Measurements from ENCODE around the gene DCLK2. TPM values are rescaled to one million over a fixed set of nuclear protein-coding genes. Genes with fewer than 3 reads are reported as not detected.

The DCLK2 gene
- total RNA-seq, 1 experiment from 2014 or later = 1.2 TPM

DNA sequence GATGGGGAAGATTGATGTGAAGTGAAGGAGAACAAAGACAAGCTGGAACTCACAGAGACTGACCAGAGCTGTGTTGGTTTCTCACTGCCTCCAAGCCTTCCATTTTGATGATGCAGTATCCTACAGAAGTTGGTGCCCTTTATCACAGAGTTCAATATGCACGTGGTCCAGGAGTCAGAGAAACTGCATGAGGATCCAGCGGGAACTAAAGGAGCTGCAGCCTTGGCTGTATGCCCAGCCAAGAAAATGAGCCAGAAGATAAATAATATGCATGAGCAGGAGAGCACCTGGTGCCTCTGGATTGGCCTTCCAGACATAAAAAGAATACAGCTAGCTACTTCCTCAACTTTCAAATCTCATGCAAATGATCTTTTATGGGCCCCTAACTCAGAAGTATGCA, 44.3 kb upstream of the DCLK2 start:
- peak; percentile 31 for DNase-seq

GRCh38 chr4:150037251-150037856, 40.9 kb upstream of the DCLK2 start:
- H3K79me2 ChIP-seq (ENCODE audit: low read length) = no peaks in the 10 kb centered on the region
- H3K9ac ChIP-seq (ENCODE audit: low read length) = no peak overlapping the region
- H3K4me2 ChIP-seq (ENCODE audit: low read length) = no peak overlapping the region
- no peaks in the 10 kb centered on the region for H3K9me3 ChIP-seq (ENCODE audit: low read length)
- H3K4me3 ChIP-seq (ENCODE audit: low read length) = no peak overlapping the region
- no TSS peak for BruUV-seq (replicated peaks)
- H3K9me2 ChIP-seq (replicated peaks; ENCODE audit: low read length) = no peaks in the 10 kb centered on the region
- ATAC-seq (no peak), DNase-seq (no peak)
- H4K20me1 ChIP-seq (ENCODE audit: low read length) = no peaks in the 10 kb centered on the region
- H3K27ac ChIP-seq (ENCODE audit: low read length) = no peak overlapping the region
- intact Hi-C loops (cut with micrococcal nuclease) = no loop called here
- no peak overlapping the region for H2AFZ ChIP-seq (ENCODE audit: low read length)
- TF ChIP-seq, protein P1, sequence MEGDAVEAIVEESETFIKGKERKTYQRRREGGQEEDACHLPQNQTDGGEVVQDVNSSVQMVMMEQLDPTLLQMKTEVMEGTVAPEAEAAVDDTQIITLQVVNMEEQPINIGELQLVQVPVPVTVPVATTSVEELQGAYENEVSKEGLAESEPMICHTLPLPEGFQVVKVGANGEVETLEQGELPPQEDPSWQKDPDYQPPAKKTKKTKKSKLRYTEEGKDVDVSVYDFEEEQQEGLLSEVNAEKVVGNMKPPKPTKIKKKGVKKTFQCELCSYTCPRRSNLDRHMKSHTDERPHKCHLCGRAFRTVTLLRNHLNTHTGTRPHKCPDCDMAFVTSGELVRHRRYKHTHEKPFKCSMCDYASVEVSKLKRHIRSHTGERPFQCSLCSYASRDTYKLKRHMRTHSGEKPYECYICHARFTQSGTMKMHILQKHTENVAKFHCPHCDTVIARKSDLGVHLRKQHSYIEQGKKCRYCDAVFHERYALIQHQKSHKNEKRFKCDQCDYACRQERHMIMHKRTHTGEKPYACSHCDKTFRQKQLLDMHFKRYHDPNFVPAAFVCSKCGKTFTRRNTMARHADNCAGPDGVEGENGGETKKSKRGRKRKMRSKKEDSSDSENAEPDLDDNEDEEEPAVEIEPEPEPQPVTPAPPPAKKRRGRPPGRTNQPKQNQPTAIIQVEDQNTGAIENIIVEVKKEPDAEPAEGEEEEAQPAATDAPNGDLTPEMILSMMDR (conservative IDR thresholded peaks at IDR 0.05; ENCODE audit: low read depth, low read length) = no peak
- TF ChIP-seq EZH2 (IDR thresholded peaks at IDR 0.05; ENCODE audit: low read length, unreplicated experiment) = no peak
- no peaks in the 10 kb centered on the region for H3K27me3 ChIP-seq (ENCODE audit: low read length)
- no peaks in the 10 kb centered on the region for H3K36me3 ChIP-seq (ENCODE audit: low read depth, low read length)
- H3K4me1 ChIP-seq (ENCODE audit: insufficient read depth, low read length) = no peaks in the 10 kb centered on the region
- POLR2A ChIA-PET (ENCODE audit: unreplicated experiment) = no interaction called here
- H3F3A ChIP-seq (ENCODE audit: low read length, unreplicated experiment) = no peaks in the 10 kb centered on the region
- CTCF ChIA-PET = no interaction called here

More for the DNA sequence above, 44.3 kb upstream of the DCLK2 start:
- Histone ChIP-seq H3K4me2 (ENCODE audit: low read length) (no peak overlapping the region), H3K36me3 (ENCODE audit: low read depth, low read length) (no peaks in the 10 kb centered on the region), H4K20me1 (ENCODE audit: low read length) (no peaks in the 10 kb centered on the region), H3K27ac (ENCODE audit: low read length) (no peak overlapping the region), H3K9me3 (ENCODE audit: low read length) (no peaks in the 10 kb centered on the region), H3K4me1 (ENCODE audit: insufficient read depth, low read length) (no peaks in the 10 kb centered on the region), H3F3A (ENCODE audit: low read length, unreplicated experiment) (no peaks in the 10 kb centered on the region), H3K9ac (ENCODE audit: low read length) (no peak overlapping the region), H3K79me2 (ENCODE audit: low read length) (no peaks in the 10 kb centered on the region), H3K4me3 (ENCODE audit: low read length) (no peak overlapping the region), H3K27me3 (ENCODE audit: low read length) (no peaks in the 10 kb centered on the region), H3K9me2 (replicated peaks; ENCODE audit: low read length) (no peaks in the 10 kb centered on the region), H2AFZ (ENCODE audit: low read length) (no peak overlapping the region)
- intact Hi-C loops (cut with micrococcal nuclease) = no loop called here
- ATAC-seq = no peak
- CTCF ChIA-PET = no interaction called here
- TF ChIP-seq, protein P1 (conservative IDR thresholded peaks at IDR 0.05; ENCODE audit: low read depth, low read length) = no peak
- TF ChIP-seq EZH2 (IDR thresholded peaks at IDR 0.05; ENCODE audit: low read length, unreplicated experiment) = no peak
- TF ChIP-seq EZH2phosphoT487 (IDR thresholded peaks at IDR 0.05; ENCODE audit: borderline replicate concordance, low read length) = no peak
- BruUV-seq (replicated peaks) = no TSS peak
- POLR2A ChIA-PET (ENCODE audit: unreplicated experiment) = no interaction called here

GRCh38 chr4:150038335-150039076, 39.7 kb upstream of the DCLK2 start:
- no peak for DNase-seq
- no peak overlapping the region for H3K4me2 ChIP-seq (ENCODE audit: low read length)
- no peak overlapping the region for H3K4me3 ChIP-seq (ENCODE audit: low read length)
- ChIA-PET POLR2A (ENCODE audit: unreplicated experiment) (no interaction called here), CTCF (no interaction called here)
- ATAC-seq = no peak
- TF ChIP-seq, protein P1 (conservative IDR thresholded peaks at IDR 0.05; ENCODE audit: low read depth, low read length) = no peak
- TF ChIP-seq EZH2phosphoT487 (IDR thresholded peaks at IDR 0.05; ENCODE audit: borderline replicate concordance, low read length) (no peak), EZH2 (IDR thresholded peaks at IDR 0.05; ENCODE audit: low read length, unreplicated experiment) (no peak)
- no peaks in the 10 kb centered on the region for H3K4me1 ChIP-seq (ENCODE audit: insufficient read depth, low read length)
- no peaks in the 10 kb centered on the region for H3K27me3 ChIP-seq (ENCODE audit: low read length)
- H2AFZ ChIP-seq (ENCODE audit: low read length) = no peak overlapping the region
- H3K79me2 ChIP-seq (ENCODE audit: low read length) = no peaks in the 10 kb centered on the region
- no peaks in the 10 kb centered on the region for H3K9me3 ChIP-seq (ENCODE audit: low read length)
- H3K9ac ChIP-seq (ENCODE audit: low read length) = no peak overlapping the region
- no TSS peak for BruUV-seq (replicated peaks)
- no peaks in the 10 kb centered on the region for H4K20me1 ChIP-seq (ENCODE audit: low read length)
- no peaks in the 10 kb centered on the region for H3K36me3 ChIP-seq (ENCODE audit: low read depth, low read length)
- no peak overlapping the region for H3K27ac ChIP-seq (ENCODE audit: low read length)
- no peaks in the 10 kb centered on the region for H3F3A ChIP-seq (ENCODE audit: low read length, unreplicated experiment)
- no peaks in the 10 kb centered on the region for H3K9me2 ChIP-seq (replicated peaks; ENCODE audit: low read length)
- intact Hi-C loops (cut with micrococcal nuclease) = no loop called here
